Stomach (tissue), 4 donors: Measurements from ENCODE around the gene TTC28.

Source experiments
- CTCF ChIP-seq, 7 experiments: fragments of 450-650 bp in 4 of 7; fragments of 200-600 bp in 3 of 7; sonication (generic) in 3 of 7; IDR thresholded peaks; one replicate each; pipeline ENCODE4 v1.5.1; 2016 to 2019; ENCODE audit warnings: antibody characterized with exemption in 7 of 7, control low read depth in 2 of 7, mild to moderate bottlenecking in 1 of 7
- POLR2A ChIP-seq, 4 donors: fragments of 450-650 bp; IDR thresholded peaks; one replicate each; pipeline ENCODE4 v1.6.1; 2016; ENCODE audit warnings: antibody characterized with exemption in 4 of 4, control low read depth in 2 of 4, mild to moderate bottlenecking in 1 of 4, moderate library complexity in 1 of 4

- TF ChIP-seq CTCF (IDR thresholded peaks at IDR 0.05) (no peak), POLR2A (IDR thresholded peaks at IDR 0.05) (no peak)
These were observed 564.2 kb downstream of the TTC28 start for GRCh38 chr22:28115426-28115825.
